GM23338 (cell line): ENCODE results near the gene SCAPER. TPM values are rescaled to one million over a fixed set of nuclear protein-coding genes. Genes with fewer than 3 reads are reported as not detected.

ENCODE experiments used
- ATAC-seq: fragments of 200-7000 bp; cut with Tn5 transposase; 3 replicates; pipeline ENCODE4 v1.9.1; 2020
- DNase-seq: peaks from one replicate; pipeline ENCODE4 v3.0.0-alpha.2; 2015; ENCODE audit warnings: low spot score
- H2AFZ ChIP-seq: fragments of 200-600 bp; sonication (generic); 2 replicates; pipeline ENCODE4 v1.8.0; 2016; ENCODE audit warnings: antibody characterized with exemption, mild to moderate bottlenecking, moderate library complexity
- H3F3A ChIP-seq: fragments of 200-600 bp; sonication (generic); replicated peaks from 2 replicates; pipeline ENCODE4 v1.8.0; 2017; ENCODE audit warnings: antibody characterized with exemption, mixed run types, low read depth
- H3K27ac ChIP-seq: fragments of 200-600 bp; sonication (generic); 2 replicates; pipeline ENCODE4 v1.6.1; 2016; ENCODE audit warnings: low read depth
- H3K27me3 ChIP-seq: fragments of 200-600 bp; sonication (generic); 2 replicates; pipeline ENCODE4 v1.8.0; 2016; ENCODE audit warnings: mild to moderate bottlenecking, mixed run types, moderate library complexity; ENCODE audit not compliant: insufficient read depth
- H3K36me3 ChIP-seq: fragments of 200-600 bp; sonication (generic); 2 replicates; pipeline ENCODE4 v1.8.0; 2016; ENCODE audit warnings: mild to moderate bottlenecking; ENCODE audit not compliant: insufficient read depth
- H3K4me1 ChIP-seq: fragments of 200-600 bp; sonication (generic); 2 replicates; pipeline ENCODE4 v1.8.0; 2016; ENCODE audit warnings: mild to moderate bottlenecking, moderate library complexity; ENCODE audit not compliant: insufficient read depth
- H3K4me2 ChIP-seq: fragments of 200-600 bp; sonication (generic); 2 replicates; pipeline ENCODE4 v1.7.1; 2017; ENCODE audit warnings: mixed run types
- H3K4me3 ChIP-seq: fragments of 200-600 bp; sonication (generic); 2 replicates; pipeline ENCODE4 v1.6.1; 2016; ENCODE audit warnings: mixed run types
- H3K79me2 ChIP-seq: fragments of 200-600 bp; sonication (generic); replicated peaks from 2 replicates; pipeline ENCODE4 v1.8.0; 2017; ENCODE audit warnings: mild to moderate bottlenecking; ENCODE audit not compliant: insufficient read depth
- H3K9me2 ChIP-seq: fragments of 200-600 bp; sonication (generic); 2 replicates; pipeline ENCODE4 v1.8.0; 2017; ENCODE audit not compliant: insufficient read depth
- H4K20me1 ChIP-seq: fragments of 200-600 bp; sonication (generic); replicated peaks from 2 replicates; pipeline ENCODE4 v1.8.0; 2017; ENCODE audit warnings: mild to moderate bottlenecking; ENCODE audit not compliant: insufficient read depth
- H3K27ac Mint-ChIP-seq: 2 replicates; pipeline ENCODE4 v1.8.0; 2020; ENCODE audit warnings: inconsistent platforms, mild to moderate bottlenecking, moderate library complexity, mixed read lengths
- H3K27me3 Mint-ChIP-seq: 3 replicates; pipeline ENCODE4 v1.8.0; 2022; ENCODE audit warnings: low read depth, mild to moderate bottlenecking, moderate library complexity, mixed read lengths, inconsistent platforms; ENCODE audit not compliant: insufficient read depth, poor library complexity
- H3K36me3 Mint-ChIP-seq: 3 replicates; pipeline ENCODE4 v1.8.0; 2021; ENCODE audit warnings: low read depth, mild to moderate bottlenecking, inconsistent platforms, moderate library complexity, mixed read lengths
- H3K4me1 Mint-ChIP-seq: 3 replicates; pipeline ENCODE4 v1.8.0; 2020; ENCODE audit warnings: mild to moderate bottlenecking, inconsistent platforms, mixed read lengths
- H3K4me3 Mint-ChIP-seq: 3 replicates; pipeline ENCODE4 v1.8.0; 2021; ENCODE audit warnings: moderate library complexity, mild to moderate bottlenecking, inconsistent platforms, mixed read lengths
- H3K9me3 Mint-ChIP-seq: 3 replicates; pipeline ENCODE4 v1.8.0; 2020; ENCODE audit warnings: moderate library complexity, mild to moderate bottlenecking, inconsistent platforms, mixed read lengths
- CTCF ChIP-seq, 2 experiments: fragments of 200-600 bp in 1 of 2; sonication (generic) in 1 of 2; conservative IDR thresholded peaks; 2 replicates each; pipeline versions ENCODE4 v1.5.1 to v1.6.1; 2016 to 2017; ENCODE audit warnings: antibody characterized with exemption in 2 of 2, low read depth in 2 of 2, mild to moderate bottlenecking in 2 of 2, moderate library complexity in 1 of 2
- ETS1 ChIP-seq: IDR thresholded peaks from 2 replicates; pipeline ENCODE4 v1.6.1; 2016; ENCODE audit warnings: antibody characterized with exemption
- EZH2 ChIP-seq: fragments of 200-600 bp; sonication (generic); IDR thresholded peaks from one replicate; pipeline ENCODE4 v1.8.0; 2017; ENCODE audit warnings: antibody characterized with exemption, mild to moderate bottlenecking, low read depth; ENCODE audit not compliant: unreplicated experiment
- EZH2phosphoT487 ChIP-seq: fragments of 200-600 bp; sonication (generic); IDR thresholded peaks from one replicate; pipeline ENCODE4 v1.8.1; 2018; ENCODE audit warnings: antibody characterized with exemption; ENCODE audit not compliant: unreplicated experiment
- JUNB ChIP-seq: IDR thresholded peaks from one replicate; pipeline ENCODE4 v1.6.1; 2016; ENCODE audit warnings: antibody characterized with exemption; ENCODE audit not compliant: unreplicated experiment
- NANOG ChIP-seq: IDR thresholded peaks from 2 replicates; pipeline ENCODE4 v1.6.1; 2016; ENCODE audit warnings: antibody characterized with exemption, borderline replicate concordance
- POLR2AphosphoS5 ChIP-seq: IDR thresholded peaks from 2 replicates; pipeline ENCODE4 v1.6.1; 2016; ENCODE audit warnings: antibody characterized with exemption, low read depth
- REST ChIP-seq: IDR thresholded peaks from one replicate; pipeline ENCODE4 v1.6.1; 2018; ENCODE audit warnings: antibody characterized with exemption; ENCODE audit not compliant: unreplicated experiment
- STAT1 ChIP-seq: IDR thresholded peaks from one replicate; pipeline ENCODE4 v1.6.1; 2016; ENCODE audit warnings: antibody characterized with exemption; ENCODE audit not compliant: unreplicated experiment
- ZNF114 ChIP-seq: fragments of 250-450 bp; sonication (Bioruptor Pico); IDR thresholded peaks from 2 replicates; pipeline ENCODE4 v1.5.0; 2020; ENCODE audit warnings: mild to moderate bottlenecking, moderate library complexity
- ZNF331 ChIP-seq: fragments of 250-450 bp; sonication (Bioruptor Pico); IDR thresholded peaks from 2 replicates; pipeline ENCODE4 v1.5.0; 2020; ENCODE audit warnings: low read depth, mild to moderate bottlenecking, moderate library complexity
- ZNF462 ChIP-seq: fragments of 250-450 bp; sonication (Bioruptor Pico); IDR thresholded peaks from 2 replicates; pipeline ENCODE4 v1.5.0; 2020; ENCODE audit warnings: mild to moderate bottlenecking, moderate library complexity
- polyA plus RNA-seq: library from polyadenylated mRNA; unstranded; fragments of >200 nt; fragmentation: Nextera tagmentation; extraction: Ambion mirVana; gene quantifications from 2 replicates; pipeline ENCODE4 v1.2.1, GENCODE V29; 2016
- total RNA-seq: library from RNA; depleted of rRNA; stranded (reverse); fragments of >200 nt; shearing (Covaris generic); gene quantifications from 2 replicates; pipeline ENCODE4 v1.2.3, GENCODE V29; 2014

SCAPER gene
- total and polyA plus RNA-seq, 2 experiments from 2014 or later, result 9.1 to 17.6 TPM

GRCh38 chr15:76468722-76469121, 436.4 kb downstream of the SCAPER start:
- Histone ChIP-seq H3K27ac (no peak overlapping the region), H2AFZ (no peak overlapping the region), H4K20me1 (no peaks in the 10 kb centered on the region), H3K9me2 (no peaks in the 10 kb centered on the region), H3K27me3 (no peaks in the 10 kb centered on the region), H3K36me3 (no peaks in the 10 kb centered on the region), H3K4me3 (no peak overlapping the region), H3K4me1 (no peaks in the 10 kb centered on the region), H3K4me2 (no peak overlapping the region), H3K79me2 (no peaks in the 10 kb centered on the region), H3F3A (no peaks in the 10 kb centered on the region)
- DNase-seq, result no peak
- H3K4me3 Mint-ChIP-seq, result no peak overlapping the region
- H3K4me1 Mint-ChIP-seq, result no peaks in the 10 kb centered on the region
- H3K27me3 Mint-ChIP-seq, result peaks cover 2% of the 10 kb centered on the region
- no peak overlapping the region for H3K27ac Mint-ChIP-seq
- H3K36me3 Mint-ChIP-seq, result peaks cover 17% of the 10 kb centered on the region; the same call in 2 of the 3 replicates
- TF ChIP-seq ZNF462 (CRISPR knock-in tag), result no peak
- TF ChIP-seq ZNF331, result no peak
- no peak for TF ChIP-seq CTCF (conservative IDR thresholded peaks at IDR 0.05; ENCODE audit: low read depth in 2 of 2)
- TF ChIP-seq ZNF114 (CRISPR knock-in tag), result no peak
- no peak for TF ChIP-seq EZH2
- TF ChIP-seq ETS1, result no peak
- no peak for TF ChIP-seq NANOG
- no peak for TF ChIP-seq POLR2AphosphoS5
- no peak for TF ChIP-seq JUNB
- TF ChIP-seq STAT1, result no peak
- no peak for TF ChIP-seq EZH2phosphoT487
- TF ChIP-seq REST, result no peak
- ATAC-seq, result no peak
- peaks cover 17% of the 10 kb centered on the region for H3K9me3 Mint-ChIP-seq
